Measurements from ENCODE around the gene KLHL25.
A peak's percentile ranks its signal among the peaks of the same experiment; 100 is the strongest.

KLHL25 gene

DNA sequence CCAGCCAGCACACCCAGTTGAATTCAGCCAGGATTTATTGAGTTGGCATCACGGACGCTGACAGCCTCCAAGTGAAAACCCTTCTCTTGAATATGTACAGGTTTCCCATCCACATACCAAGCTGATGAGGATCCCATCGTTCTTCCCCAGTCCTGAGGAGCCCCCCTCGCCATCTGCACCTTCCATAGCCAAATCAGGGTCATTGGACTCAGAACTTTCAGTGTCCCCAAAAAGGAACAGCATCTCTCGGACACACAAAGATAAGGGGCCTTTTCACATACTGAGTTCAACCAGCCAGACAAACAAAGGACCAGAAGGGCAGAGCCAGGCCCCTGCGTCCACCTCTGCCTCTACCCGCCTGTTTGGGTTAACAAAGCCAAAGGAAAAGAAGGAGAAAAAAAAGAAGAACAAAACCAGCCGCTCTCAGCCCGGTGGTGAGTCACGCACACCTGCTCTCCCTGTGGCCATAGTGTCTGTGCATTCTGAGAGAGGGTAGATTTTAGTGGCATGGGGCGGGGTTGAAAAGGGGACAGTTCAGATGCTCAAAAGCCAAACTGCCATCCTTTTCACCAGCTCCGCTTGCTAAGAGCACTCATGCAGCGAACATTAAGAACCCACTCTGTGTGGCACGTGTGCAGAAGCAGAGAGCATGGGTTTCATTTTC is 51.2 kb downstream of the KLHL25 start:
- DNase-seq = no peak

DNA sequence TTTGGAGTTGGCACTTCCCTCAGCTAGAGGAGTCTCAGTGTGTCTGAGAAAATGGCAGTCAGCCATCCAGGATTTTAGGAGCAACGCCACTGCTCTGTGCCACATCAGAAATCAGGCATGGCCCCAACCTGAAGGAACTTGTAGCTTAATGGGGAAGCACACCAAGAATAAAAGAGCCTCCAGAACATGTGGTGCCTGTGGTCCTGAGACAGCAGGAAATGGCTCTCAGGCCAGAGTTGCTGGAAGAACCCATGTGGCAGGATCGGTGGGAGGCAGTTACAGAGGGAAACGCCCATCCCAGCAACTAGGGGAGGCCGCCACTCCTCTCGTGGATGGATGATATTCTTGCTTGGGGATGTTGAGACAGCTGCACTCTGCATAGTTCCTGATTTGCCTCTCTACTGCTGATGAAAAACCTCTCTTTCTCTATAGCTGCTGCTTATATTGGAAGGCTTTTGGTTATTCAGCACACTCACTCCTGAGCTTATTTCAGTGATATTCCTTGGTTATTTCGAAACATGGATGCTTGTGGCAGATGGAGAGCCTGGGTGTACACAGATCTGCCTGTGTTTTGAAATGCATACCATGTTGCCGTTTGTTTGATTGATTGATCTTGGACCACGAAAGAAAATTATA is 52.4 kb downstream of the KLHL25 start:
- DNase-seq = peak; percentile 62

DNA sequence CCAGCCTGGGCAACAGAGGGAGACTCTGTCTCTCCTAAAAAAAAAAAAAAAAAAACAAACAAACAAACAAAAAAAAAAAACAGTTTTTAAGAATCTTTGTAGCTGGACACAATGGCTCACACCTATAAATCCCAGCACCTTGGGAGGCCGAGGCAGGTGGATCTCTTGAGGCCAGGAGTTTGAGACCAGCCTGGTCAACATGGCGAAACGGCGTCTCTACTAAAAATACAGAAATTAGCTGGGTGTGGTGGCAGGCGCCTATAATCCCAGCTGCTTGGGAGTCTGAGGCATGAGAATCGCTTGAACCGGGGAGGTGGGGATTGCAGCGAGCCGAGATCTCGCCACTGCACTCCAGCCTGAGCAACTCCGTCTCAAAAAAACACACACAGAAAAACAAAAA is 53.1 kb downstream of the KLHL25 start:
- no peak for DNase-seq

DNA sequence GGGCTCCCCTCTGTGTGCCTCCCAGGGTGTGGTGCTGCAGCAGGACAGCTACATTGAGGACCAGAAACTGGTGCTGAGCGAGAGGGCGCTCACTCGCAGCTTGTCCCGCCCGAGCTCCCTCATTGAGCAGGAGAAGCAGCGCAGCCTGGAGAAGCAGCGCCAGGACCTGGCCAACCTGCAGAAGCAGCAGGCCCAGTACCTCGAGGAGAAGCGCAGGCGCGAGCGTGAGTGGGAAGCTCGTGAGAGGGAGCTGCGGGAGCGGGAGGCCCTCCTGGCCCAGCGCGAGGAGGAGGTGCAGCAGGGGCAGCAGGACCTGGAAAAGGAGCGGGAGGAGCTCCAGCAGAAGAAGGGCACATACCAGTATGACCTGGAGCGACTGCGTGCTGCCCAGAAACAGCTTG is 53.7 kb downstream of the KLHL25 start:
- no peak for DNase-seq

DNA sequence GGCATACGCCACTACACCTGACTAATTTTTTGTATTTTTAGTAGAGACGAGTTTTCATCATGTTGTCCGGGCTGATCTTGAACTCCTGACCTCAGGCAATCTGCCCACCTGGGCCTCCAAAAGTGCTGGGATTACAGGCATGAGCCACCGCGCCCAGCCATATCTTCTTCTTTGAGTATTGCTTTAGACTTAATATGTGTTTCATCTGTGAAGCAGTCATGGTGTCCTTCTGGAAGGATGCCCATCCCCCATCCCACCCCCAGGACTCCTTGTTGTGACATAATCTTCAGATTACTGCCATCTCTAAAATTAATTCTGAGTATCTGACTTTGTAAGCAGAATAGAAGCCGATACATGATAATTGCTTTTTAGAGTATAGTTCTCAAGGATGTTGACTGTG is 57.7 kb downstream of the KLHL25 start:
- no peak for DNase-seq

DNA sequence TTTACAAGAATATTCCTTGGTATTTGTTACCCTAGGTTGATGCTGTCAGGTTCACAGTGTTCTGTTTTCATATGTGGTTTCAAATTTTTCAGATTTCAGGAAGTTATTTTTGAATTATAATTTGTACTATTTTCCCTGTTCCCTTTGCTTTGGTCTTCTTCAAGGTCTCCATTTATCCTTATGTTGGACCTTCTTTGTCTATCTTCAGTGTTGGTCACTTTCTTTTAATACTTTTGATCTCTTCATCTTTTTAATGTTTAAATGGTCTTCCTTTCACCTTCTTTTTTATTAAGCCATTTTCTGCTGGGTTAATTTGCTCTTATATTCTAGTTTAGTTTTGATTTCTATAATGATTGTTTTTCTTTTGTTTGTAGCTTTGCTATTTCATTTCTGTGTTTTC is 61.3 kb downstream of the KLHL25 start:
- DNase-seq = no peak

DNA sequence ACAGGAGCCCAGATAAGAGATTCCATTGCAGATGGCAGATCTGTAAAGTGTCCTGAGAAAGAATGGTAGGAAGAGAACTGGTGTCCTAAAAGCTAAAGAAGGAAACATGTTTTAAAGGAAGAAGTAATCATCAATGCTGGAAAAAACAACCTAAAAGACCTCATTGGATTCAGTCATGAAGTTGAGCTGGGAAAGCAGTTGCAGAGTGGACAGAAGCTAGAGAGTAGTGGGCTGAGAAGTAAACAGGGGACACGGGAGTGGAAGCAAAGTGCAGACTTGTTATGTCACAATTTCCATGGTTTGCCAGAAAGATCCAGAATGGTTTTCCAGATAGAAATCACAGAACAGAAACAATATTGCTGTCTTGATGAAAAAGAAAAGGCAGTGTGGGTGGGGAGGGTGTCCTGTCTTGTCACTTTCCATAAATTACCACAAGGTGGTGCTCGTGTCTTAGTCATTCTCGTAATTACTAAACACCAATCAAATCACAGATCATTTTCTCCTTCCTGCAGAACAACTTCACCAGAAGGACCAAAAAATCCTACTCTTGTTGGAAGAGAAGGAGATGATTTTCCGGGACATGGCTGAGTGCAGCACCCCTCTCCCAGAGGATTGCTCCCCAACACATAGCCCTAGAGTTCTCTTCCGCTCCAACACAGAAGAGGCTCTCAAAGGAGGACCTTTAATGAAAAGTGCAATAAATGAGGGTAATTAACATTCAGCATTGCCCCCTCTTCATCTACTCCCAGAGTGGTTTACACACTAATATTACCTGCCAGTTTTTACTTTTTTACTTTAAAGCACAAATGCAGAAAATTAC is 64.5 kb downstream of the KLHL25 start:
- DNase-seq = peak; percentile 63

DNA sequence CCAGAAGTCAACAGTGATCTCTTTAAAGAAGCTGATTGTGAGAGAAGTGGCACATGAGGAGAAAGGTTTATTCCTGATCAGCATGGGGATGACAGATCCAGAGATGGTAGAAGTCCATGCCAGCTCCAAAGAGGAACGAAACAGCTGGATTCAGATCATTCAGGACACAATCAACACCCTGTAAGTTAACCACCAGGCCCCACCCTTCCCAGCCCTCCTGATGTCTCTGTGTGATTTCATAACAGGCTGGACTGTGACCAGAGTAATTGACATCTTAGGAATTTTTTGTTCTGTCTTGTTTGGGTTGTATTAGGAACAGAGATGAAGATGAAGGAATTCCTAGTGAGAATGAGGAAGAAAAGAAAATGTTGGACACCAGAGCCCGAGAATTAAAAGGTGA is 67.7 kb downstream of the KLHL25 start:
- DNase-seq = peak; percentile 44

DNA sequence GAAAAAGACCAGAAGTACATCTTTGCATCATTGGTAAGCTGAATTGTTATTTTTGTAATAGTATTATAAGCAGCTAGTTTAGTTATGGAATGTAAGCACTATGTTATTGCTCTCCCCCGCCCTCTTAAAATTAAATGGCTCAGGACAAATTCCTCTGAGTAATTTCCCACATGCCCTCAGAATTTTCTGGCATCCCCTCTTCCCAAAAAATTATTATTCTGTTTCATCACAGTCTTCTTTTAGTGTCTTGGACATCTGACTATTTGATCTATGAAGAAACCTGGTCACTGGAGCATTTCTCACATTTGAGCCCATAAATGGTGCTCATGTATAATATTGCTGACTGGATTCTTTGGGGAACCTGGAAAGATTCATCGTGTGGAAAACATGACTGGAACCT is 68.3 kb downstream of the KLHL25 start:
- DNase-seq = peak; percentile 55

DNA sequence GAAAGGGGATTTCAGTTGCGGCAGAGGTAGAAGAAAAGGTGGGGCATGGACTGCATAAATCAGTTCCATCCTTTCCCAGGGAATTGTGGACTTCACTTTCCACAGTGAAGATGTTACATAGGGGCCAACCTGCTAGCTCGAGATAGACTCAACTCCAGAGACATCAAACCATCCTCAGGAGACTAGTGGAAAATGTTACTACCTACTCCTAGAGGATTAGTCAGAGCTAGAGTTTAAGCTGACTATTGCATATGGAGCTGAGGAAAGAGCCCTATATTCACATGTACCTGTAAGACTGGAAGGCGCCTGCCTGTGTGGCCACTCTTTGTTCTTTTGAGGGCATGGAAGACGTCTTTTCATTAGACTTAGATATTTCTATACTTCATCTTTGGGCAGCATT is 69.2 kb downstream of the KLHL25 start:
- no peak for DNase-seq

DNA sequence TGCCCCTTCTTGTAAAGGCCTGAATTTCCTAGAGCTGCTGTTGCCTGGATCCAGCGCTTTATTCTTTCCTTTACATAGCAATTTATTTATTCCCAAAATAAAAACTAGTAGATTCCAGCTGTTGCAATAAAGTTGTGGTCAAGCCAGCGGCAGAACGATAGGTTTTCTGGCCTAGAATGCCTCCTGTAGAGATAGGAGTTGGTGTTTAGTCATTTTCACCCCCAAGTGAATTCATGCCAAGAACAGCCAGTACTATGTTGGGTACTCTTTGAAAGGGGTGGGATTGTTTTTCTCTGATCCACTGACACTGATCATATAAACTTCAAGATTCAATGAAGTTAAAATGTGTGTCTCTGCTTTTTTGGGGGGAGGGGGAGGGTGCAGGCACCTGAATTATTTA is 69.7 kb downstream of the KLHL25 start:
- DNase-seq = no peak

DNA sequence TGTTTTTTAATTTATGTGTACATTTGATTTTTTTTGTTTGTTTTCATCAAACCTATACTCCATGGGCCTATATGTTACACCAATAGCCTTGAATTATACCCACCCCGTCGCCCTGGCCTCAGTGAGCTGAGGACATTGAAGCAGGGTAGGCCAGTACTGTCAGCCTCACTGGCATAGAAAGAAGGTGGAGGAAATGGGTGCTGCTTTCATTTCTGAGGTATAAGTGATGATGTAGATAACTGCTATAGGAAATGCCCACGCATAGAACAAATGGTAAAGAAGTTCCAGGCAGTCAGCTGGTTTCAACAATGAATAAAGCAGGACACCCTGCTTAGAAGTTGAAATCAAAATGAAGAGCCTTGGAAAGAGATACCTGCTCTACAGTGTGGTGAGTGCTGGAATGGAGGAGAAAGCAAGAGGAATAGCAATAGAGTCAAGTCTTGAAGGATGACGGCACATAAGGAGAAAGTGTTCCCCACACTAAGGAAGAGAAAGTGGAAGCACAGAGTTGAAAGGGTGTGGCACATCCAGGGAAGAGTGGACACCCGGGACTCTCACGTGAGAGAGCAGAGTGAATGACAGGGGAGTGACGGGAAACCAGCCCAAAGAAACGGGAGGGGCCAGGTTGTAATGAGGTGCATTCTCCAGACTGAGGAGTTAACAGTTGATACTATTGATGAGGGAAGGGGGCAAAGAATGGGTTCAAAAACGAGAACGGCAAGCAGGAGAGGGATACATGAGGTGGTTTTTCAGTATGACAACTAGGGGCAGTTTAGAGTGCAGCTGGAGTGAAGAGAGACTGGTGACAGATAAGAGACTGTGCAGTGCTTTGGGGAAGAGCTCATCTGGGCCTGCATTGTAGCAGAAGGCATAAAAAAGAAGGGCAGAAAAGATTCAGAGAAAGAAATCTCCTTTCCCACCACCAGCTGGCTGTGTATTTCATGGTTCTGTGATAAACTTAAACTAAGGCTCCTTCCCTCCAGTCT is 70.5 kb downstream of the KLHL25 start:
- no peak for DNase-seq

DNA sequence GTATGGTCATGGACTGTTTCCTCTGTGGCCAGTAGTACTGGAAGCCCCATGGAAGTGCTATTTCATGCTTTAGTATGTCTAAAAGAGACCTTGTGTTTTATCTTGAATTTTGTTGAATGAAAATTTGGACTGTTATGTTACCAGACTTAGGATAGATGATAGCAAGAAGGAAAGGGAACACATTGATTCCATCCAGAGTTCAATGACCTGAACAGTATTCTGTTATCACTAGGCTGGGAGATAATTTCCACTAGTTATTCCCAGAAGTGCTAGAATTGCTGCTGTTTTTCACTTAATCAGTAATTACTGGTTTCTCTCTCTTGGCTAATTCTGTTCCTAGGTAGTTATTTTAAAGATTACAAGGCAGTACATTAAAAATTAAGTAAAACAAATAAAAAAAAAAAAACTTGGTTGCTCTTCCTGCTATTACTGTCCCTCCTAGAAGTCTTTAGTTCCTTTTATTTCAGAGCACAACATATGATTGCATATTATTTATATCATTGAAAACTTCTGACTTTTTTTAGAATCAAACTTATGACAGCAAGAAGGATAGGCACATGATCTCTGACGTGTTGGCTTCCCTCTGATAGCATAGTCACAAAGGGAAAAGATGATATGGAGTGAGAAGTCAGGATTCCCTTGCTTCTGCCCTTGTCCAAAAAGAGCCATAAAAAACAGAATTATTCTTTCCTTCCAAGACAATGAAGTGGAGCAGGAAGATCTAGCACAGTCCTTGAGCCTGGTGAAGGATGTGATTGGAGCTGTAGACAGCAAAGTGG is 72.2 kb downstream of the KLHL25 start:
- no peak for DNase-seq

DNA sequence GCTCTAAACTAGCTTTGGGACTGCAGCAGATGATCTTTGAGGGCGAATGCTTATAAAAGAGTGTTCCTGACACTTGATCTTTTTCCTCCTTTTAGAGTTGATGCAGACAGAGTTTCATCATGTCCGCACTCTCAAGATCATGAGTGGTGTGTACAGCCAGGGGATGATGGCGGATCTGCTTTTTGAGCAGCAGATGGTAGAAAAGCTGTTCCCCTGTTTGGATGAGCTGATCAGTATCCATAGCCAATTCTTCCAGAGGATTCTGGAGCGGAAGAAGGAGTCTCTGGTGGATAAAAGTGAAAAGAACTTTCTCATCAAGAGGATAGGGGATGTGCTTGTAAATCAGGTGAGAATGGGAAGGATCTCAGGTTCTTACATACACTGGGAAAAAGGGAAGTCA is 75.7 kb downstream of the KLHL25 start:
- DNase-seq = no peak

DNA sequence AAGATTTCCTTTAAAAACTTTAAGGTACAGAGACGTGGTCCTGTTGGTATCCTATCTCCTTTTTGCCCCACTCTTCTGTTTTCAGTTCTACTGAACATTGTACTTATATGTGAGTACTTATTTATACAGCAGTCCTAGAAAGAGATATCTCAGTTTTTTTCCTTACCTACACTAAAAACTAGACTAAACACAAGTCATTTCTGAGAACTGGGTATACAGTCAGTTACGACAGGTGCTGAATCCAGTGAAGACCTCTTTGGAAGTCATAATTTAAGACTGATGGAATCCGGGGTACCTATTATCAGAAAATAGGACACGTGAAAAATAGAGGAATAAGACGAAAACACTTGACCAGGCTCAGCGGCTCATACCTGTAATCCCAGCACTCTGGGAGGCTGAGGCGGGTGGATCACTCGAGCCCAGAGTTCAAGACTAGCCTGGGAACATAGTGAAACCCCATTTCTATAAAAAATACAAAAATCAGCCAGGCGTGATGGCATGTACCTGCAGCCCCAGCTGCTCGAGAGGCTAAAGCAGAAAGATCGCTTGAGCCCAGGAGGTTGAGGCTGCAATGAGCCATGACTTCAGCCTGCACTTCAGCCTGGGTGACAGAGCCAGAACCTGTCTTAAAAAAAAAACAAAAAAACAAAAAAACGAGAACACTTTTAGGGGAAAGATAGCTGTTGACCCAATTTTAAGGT is 76.3 kb downstream of the KLHL25 start:
- DNase-seq = no peak

DNA sequence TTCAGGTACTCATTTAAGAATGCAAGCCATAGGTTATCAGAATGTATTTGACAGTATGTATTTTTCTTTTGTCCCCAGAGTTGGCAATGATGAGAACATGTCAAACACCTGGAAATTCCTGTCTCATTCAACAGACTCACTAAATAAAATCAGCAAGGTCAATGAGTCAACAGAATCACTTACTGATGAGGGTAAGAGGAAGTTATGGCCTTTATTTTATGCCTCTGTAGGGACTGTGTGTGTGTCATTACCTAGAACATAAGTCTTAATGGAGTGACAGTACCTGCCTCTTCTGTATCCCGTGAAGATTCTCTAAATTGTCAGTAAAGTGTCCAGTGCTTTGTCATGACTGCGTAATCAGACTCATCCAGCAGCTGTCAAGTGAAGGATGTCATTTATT is 77.5 kb downstream of the KLHL25 start:
- no peak for DNase-seq

DNA sequence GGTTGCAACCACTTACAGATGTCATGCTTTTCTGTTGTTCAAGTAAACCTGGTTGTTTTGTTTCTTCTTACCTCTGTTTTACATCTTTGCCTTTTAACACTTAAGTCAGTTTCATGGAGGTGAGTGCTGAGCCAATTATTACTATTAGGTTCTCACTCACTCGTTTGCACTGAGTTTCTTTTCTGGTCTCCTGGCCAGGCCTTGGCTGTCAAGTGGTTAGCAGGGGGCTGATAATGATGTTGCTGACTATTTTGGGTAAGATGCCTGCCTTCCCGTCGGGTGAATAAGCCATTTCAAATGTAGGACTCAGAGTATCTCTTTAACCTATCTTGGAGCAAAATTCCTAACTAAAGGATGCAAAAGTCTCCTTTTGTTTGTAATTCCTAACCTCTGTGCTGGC is 78.5 kb downstream of the KLHL25 start:
- no peak for DNase-seq

DNA sequence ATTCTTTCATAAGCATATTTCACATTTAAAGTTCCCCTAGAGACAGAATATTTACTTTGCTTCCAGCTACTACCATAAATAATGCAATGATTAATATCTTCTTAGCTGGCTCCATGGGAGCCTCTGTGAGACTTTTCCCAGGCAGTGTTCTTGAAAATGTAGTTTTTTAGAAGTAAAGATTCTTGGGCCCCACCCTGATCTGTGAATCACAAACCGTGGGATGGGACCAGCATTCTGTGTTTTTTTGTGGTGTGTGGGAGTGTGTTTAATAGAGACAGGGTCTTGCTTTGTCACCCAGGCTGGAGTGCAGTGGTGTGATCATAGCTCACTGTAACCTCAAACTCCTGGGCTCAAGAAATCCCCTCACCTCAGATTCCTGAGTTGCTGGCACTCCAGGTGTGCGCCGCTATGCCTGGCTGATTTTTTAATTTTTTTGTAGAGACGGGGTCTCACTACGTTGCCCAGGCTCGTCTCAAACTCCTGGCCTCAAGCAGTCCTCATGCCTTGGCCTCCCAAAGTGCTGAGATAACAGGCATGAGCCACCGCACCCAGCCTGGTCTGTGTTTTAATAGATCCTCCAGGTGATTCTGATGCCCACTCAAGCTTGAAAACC is 83.0 kb downstream of the KLHL25 start:
- no peak for DNase-seq

DNA sequence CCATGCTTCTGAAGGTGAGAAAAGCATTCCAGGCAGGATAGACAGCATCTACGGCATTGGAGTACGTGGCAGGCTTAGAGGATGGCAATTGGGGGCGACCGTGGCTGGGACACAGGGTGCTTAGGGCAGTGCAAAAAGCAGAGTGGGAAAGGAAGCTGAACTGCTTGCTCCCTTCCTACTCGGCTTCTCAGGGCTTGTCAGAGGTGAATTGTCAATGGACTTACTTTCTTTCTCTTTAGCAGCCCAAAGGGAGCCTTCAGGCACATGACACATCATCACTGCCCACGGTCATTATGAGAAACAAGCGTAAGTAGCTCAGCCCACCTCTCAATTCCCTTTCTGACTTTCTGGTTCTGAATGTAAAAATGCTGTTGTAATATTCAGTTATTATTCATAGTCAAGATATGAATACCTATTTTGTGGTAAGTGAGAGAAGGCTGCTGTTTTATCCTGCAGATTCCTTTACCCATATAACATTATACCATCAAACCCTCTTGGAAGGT is 84.3 kb downstream of the KLHL25 start:
- DNase-seq = no peak
